ENCODE results near the gene ECEL1. TPM values are rescaled to one million over a fixed set of nuclear protein-coding genes. Genes with fewer than 3 reads are reported as not detected.
"Not testable (repeated sequence)": the region's sequence is repeated elsewhere in the genome, so short reads cannot be mapped to it uniquely, and the experiment has no call there.

ECEL1 gene
- total and polyA plus RNA-seq, 9 donors = 0.18 to 0.45 (median 0.33) TPM

DNA sequence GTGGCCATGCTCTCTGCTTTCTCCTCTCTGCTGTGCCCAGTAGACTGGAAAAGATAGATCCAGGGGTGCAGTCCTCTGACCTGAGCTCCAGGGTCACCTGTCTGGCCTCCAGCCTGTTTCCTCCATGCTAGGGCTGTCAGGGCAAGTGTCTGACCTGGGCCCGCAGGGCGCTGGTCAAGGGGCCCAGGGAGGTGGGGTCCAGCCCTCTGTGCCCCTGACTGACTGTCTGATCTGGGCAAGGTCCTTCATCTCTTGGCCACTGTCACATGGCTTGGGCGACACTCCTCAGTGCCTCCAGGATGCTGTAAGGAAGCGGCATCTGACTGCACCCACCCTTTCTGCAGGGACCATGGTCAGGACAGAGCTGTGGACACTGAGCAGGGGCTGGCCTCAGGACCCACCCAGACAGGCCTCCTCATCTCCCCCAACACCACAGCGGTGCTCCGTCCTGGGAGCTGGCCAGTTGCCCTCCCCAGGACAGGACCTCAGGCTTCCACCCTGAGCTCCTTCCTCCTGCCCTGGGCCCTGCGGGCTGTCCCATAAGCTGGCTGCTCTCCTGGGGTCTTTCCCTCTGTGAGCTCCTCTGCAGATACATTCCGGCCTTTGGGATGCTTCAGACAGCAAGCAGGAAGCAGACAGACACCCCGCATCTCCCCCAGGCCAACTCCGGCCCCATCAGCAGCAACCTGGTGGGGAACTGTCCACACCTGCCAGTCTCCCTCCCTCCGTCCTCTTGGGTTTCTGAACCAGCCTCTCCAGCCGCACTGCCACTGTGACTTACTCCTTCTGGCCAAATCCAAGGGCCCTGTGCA lies 52.9 kb downstream of the ECEL1 start:
- Histone ChIP-seq H3K27me3 (ENCODE audit: control insufficient read depth, insufficient read depth, low read length) (peaks cover 4% of the 10 kb centered on the region), H3K4me1 (ENCODE audit: control insufficient read depth, insufficient read depth, low read length) (peaks cover under 1% of the 10 kb centered on the region), H3K9me3 (replicated peaks; ENCODE audit: control insufficient read depth, low read depth, low read length) (no peaks in the 10 kb centered on the region), H3K27ac (ENCODE audit: low read length) (no peak overlapping the region), H3K36me3 (ENCODE audit: control insufficient read depth, insufficient read depth, low read length) (no peaks in the 10 kb centered on the region), H3K4me3 (ENCODE audit: low read length) (no peak overlapping the region)
- DNase-seq = no peak
- 79% methylated on average over 12 of the region's 12 CpGs for WGBS (ENCODE audit: insufficient coverage)

GRCh38 chr2:232434091-232434490 lies 53.5 kb downstream of the ECEL1 start:
- Histone ChIP-seq H3K4me1 (ENCODE audit: control insufficient read depth, insufficient read depth, low read length) (no peaks in the 10 kb centered on the region), H3K4me3 (ENCODE audit: low read length) (no peak overlapping the region), H3K36me3 (ENCODE audit: control insufficient read depth, insufficient read depth, low read length) (no peaks in the 10 kb centered on the region), H3K9me3 (replicated peaks; ENCODE audit: control insufficient read depth, low read depth, low read length) (no peaks in the 10 kb centered on the region), H3K27me3 (ENCODE audit: control insufficient read depth, insufficient read depth, low read length) (peaks cover 4% of the 10 kb centered on the region), H3K27ac (ENCODE audit: low read length) (no peak overlapping the region)
- no peak for DNase-seq
- 79% methylated on average over 9 of the region's 9 CpGs for WGBS (ENCODE audit: insufficient coverage)

- not testable (repeated sequence) for H3K27ac ChIP-seq (ENCODE audit: low read length); H3K4me3 ChIP-seq (ENCODE audit: low read length); H3K27me3 ChIP-seq (ENCODE audit: control insufficient read depth, insufficient read depth, low read length); H3K9me3 ChIP-seq (replicated peaks; ENCODE audit: control insufficient read depth, low read depth, low read length); DNase-seq; H3K36me3 ChIP-seq (ENCODE audit: control insufficient read depth, insufficient read depth, low read length); H3K4me1 ChIP-seq (ENCODE audit: control insufficient read depth, insufficient read depth, low read length)
- 78% methylated on average over 8 of the region's 9 CpGs for WGBS (ENCODE audit: insufficient coverage)
These were observed 54.0 kb downstream of the ECEL1 start for GRCh38 chr2:232433622-232434021.

DNA sequence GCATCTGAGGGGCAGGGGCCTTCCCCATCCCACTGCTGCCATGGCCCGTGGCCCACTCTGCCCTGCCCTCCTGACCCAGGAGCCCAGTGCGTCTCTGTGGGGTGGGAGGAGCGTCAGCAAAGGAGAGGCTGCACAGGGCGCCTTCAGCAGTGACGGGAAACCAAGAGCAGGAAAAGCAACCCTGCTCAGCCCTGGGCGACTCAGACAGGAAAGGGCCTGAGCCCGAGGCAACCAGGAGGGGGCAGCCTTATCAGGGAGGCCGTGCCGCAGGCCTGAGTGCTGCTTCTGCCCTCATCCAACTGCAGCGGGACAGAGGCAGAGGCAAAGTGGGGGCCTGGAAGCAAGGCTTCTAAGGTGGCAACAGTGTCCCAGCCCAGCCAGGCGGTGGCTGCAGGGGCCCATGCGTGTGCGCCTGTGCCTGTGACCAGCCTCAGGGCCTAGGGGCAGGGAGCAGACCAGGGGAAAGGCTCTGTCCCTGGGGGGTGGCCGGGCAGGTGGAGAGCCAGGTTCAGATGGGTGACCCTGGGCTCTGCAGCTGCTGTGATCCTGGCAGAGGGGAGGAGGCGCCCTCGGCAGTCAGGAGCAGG lies 54.9 kb downstream of the ECEL1 start:
- WGBS (ENCODE audit: insufficient coverage) = 65% methylated on average over 13 of the region's 16 CpGs
- H3K4me3 ChIP-seq (ENCODE audit: low read length) = no peak overlapping the region
- no peak for DNase-seq
- no peaks in the 10 kb centered on the region for H3K9me3 ChIP-seq (replicated peaks; ENCODE audit: control insufficient read depth, low read depth, low read length)
- no peaks in the 10 kb centered on the region for H3K4me1 ChIP-seq (ENCODE audit: control insufficient read depth, insufficient read depth, low read length)
- no peaks in the 10 kb centered on the region for H3K36me3 ChIP-seq (ENCODE audit: control insufficient read depth, insufficient read depth, low read length)
- peaks cover 4% of the 10 kb centered on the region for H3K27me3 ChIP-seq (ENCODE audit: control insufficient read depth, insufficient read depth, low read length)
- no peak overlapping the region for H3K27ac ChIP-seq (ENCODE audit: low read length)

DNA sequence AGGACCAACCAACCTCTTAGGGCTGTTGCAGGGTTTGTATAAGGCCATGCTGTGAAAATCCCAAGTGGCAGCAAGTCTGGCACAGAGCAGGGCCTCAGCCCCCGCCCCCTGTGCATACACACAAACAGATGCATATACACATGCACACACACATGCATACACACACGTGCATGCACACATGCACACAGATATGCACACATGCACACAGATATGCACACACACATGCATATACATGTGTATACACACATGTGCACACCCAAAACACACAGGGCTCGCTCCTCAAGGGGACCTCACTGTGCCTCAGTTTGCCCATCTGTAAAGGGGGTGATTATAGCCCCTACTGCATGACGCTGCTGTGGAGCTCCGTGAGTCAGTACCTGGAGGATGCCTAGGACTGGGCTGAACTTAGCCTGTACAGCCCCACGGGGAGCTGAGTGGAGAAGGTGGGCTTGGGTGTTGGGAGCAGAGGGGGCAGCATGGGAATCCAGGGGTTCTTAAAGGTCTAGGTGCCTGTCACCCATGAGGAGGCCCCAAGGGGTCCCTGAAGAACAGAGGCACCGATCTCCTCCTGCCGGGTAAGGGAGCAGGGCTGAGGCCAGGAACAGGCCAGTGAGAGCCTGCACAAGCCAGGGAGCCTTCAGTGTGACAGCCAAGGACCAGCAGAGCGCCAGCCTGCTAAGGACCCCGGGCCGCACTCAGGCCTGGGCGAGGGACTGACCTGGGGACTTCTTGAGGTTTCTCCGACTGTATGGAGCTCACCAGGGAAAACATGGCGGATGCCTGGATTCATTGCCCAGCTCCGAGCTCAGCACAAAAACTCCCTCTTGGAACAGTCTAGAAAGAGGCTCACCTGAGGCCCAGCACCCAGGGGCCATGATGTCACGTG lies 55.7 kb downstream of the ECEL1 start:
- H3K36me3 ChIP-seq (ENCODE audit: control insufficient read depth, insufficient read depth, low read length) = no peaks in the 10 kb centered on the region
- no peaks in the 10 kb centered on the region for H3K9me3 ChIP-seq (replicated peaks; ENCODE audit: control insufficient read depth, low read depth, low read length)
- H3K27ac ChIP-seq (ENCODE audit: low read length) = no peak overlapping the region
- no peaks in the 10 kb centered on the region for H3K4me1 ChIP-seq (ENCODE audit: control insufficient read depth, insufficient read depth, low read length)
- peaks cover 4% of the 10 kb centered on the region for H3K27me3 ChIP-seq (ENCODE audit: control insufficient read depth, insufficient read depth, low read length)
- WGBS (ENCODE audit: insufficient coverage) = 88% methylated on average over 14 of the region's 16 CpGs
- DNase-seq = no peak
- no peak overlapping the region for H3K4me3 ChIP-seq (ENCODE audit: low read length)

Other genes with a start within 250 kb of the ECEL1 start
- gene ALPP, start 109.1 kb downstream of the ECEL1 start, total RNA-seq = 0.09 TPM
- under 1 TPM in 1 of 8 donors, not detected in 7; 0.30 TPM for gene ALPP, start 109.1 kb downstream of the ECEL1 start, polyA plus RNA-seq (ENCODE audit: insufficient read depth in 1 of 8, insufficient read length in 8 of 8, low replicate concordance in 1 of 8)
- not detected for gene ALPG, start 81.0 kb downstream of the ECEL1 start, total RNA-seq
- not detected for gene ALPG, start 81.0 kb downstream of the ECEL1 start, polyA plus RNA-seq (ENCODE audit: insufficient read depth in 1 of 8, insufficient read length in 8 of 8, low replicate concordance in 1 of 8)
- gene ALPI, start 31.7 kb downstream of the ECEL1 start, total RNA-seq = not detected
- 1 to 10 TPM in 1 of 8 donors, under 1 TPM in 1, not detected in 6; 0.63 to 3.7 TPM for gene ALPI, start 31.7 kb downstream of the ECEL1 start, polyA plus RNA-seq (ENCODE audit: insufficient read depth in 1 of 8, insufficient read length in 8 of 8, low replicate concordance in 1 of 8)
- gene PRSS56, start 32.6 kb upstream of the ECEL1 start, total RNA-seq = 2.6 TPM
- gene PRSS56, start 32.6 kb upstream of the ECEL1 start, polyA plus RNA-seq (ENCODE audit: insufficient read depth in 1 of 8, insufficient read length in 8 of 8, low replicate concordance in 1 of 8) = 1 to 10 TPM; 1.7 to 2.5 (median 2.1) TPM
- 83.7 TPM for gene CHRND, start 38.3 kb upstream of the ECEL1 start, total RNA-seq
- gene CHRND, start 38.3 kb upstream of the ECEL1 start, polyA plus RNA-seq (ENCODE audit: insufficient read depth in 1 of 8, insufficient read length in 8 of 8, low replicate concordance in 1 of 8) = 100 to 1,000 TPM; 118 to 163 (median 139) TPM
- gene CHRNG, start 51.9 kb upstream of the ECEL1 start, total RNA-seq = 77.7 TPM
- 100 to 1,000 TPM in 4 of 8 donors, 10 to 100 TPM in 4; 75.0 to 165 (median 105) TPM for gene CHRNG, start 51.9 kb upstream of the ECEL1 start, polyA plus RNA-seq (ENCODE audit: insufficient read depth in 1 of 8, insufficient read length in 8 of 8, low replicate concordance in 1 of 8)
- 5.1 TPM for gene TIGD1, start 62.7 kb upstream of the ECEL1 start, total RNA-seq
- 1 to 10 TPM; 5.2 to 7.6 (median 6.2) TPM for gene TIGD1, start 62.7 kb upstream of the ECEL1 start, polyA plus RNA-seq (ENCODE audit: insufficient read depth in 1 of 8, insufficient read length in 8 of 8, low replicate concordance in 1 of 8)
- 115 TPM for gene EIF4E2, start 62.9 kb upstream of the ECEL1 start, total RNA-seq
- gene EIF4E2, start 62.9 kb upstream of the ECEL1 start, polyA plus RNA-seq (ENCODE audit: insufficient read depth in 1 of 8, insufficient read length in 8 of 8, low replicate concordance in 1 of 8) = 100 to 1,000 TPM; 105 to 135 (median 122) TPM
- 7.0 TPM for gene EFHD1, start 145.8 kb upstream of the ECEL1 start, total RNA-seq
- 10 to 100 TPM; 20.1 to 39.6 (median 28.1) TPM for gene EFHD1, start 145.8 kb upstream of the ECEL1 start, polyA plus RNA-seq (ENCODE audit: insufficient read depth in 1 of 8, insufficient read length in 8 of 8, low replicate concordance in 1 of 8)
- gene GIGYF2, start 209.5 kb upstream of the ECEL1 start, total RNA-seq = 49.4 TPM
- gene GIGYF2, start 209.5 kb upstream of the ECEL1 start, polyA plus RNA-seq (ENCODE audit: insufficient read depth in 1 of 8, insufficient read length in 8 of 8, low replicate concordance in 1 of 8) = 10 to 100 TPM; 26.4 to 48.2 (median 40.8) TPM

Data from muscle of leg (tissue), 11 donors.